ENCODE results near the gene RCBTB1.
"Not testable (repeated sequence)": the region's sequence is repeated elsewhere in the genome, so short reads cannot be mapped to it uniquely, and the experiment has no call there.

Gene RCBTB1

DNA sequence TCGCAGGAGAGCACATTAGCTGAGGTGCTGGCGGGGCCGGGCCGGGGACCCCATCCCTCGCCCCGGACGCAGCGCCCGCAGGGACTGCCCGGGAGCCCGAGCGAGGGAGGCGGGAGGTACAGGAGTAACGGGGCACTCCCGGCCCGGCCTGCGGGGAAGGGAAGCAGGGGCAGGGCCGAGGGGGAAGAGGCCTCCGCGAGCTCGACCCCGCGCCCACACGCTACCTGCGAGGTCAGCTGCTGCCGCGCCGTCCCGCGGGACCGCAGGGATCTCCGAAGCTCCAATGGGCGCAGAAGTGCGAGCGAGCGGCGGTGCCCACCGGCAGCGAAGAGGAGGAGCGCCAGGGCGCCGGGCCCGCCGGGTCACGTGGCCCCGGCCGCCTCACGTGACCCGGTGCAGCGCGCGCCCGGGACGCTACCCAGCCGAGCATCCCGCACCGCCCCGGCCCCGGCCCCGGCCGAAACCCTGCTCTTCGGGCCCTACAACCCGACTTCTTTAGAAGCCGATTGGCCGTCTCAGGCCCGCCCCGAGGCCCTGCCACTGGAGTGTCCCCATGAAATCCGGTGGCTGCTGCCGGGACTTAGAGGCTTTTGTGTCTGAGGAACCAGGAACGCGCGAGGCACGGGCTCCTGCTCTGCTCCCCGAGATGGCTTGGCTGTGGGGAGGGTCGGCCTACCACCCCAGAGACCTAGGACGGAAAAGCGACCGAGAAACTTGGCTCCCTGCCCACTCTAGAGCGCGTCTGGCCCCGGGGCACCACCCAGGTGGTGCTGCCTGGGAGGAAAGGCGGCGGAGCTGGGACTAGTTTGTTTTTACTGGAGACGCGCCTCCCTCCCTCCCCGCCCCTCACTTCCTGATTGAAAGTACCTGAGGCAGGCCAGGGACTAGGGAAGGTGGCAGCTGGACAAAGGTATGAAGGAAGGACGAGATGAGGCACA, at the start of gene RCBTB1:
TSS of gene RCBTB1 (minus strand) at position 339 of the 938 bp plus-strand sequence. CDS start 18,279 bp downstream, outside the sequence.
- peak; percentile 67 for DNase-seq

- no peak for DNase-seq
Measured at GRCh38 chr13:49633710-49634109, 48.4 kb upstream of the RCBTB1 start.

DNA sequence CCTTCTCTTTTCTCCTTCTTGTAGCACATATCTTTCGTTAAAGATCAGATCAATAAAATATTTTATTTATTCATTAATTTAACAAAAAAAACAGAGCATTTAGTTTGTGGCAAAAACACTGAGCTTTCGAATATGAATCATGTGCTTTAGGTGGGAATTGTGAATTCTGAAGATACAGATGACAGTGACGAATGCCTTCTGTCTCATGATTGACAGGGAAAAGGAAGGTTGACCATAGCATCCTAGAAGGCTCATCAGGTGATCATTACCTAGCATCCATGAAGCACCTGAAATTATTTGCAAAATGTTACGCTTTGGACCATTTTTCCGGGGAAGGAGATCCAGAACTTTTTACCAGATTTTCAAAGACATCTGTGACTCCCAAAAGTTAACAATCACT, 46.8 kb upstream of the RCBTB1 start:
- DNase-seq = no peak

DNA sequence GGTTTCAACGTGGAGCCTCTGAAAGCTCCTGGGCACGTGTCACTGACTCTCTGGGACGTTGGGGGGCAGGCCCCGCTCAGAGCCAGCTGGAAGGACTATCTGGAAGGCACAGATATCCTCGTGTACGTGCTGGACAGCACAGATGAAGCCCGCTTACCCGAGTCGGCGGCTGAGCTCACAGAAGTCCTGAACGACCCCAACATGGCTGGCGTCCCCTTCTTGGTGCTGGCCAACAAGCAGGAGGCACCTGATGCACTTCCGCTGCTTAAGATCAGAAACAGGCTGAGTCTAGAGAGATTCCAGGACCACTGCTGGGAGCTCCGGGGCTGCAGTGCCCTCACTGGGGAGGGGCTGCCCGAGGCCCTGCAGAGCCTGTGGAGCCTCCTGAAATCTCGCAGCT, 45.2 kb upstream of the RCBTB1 start:
- DNase-seq = no peak

DNA sequence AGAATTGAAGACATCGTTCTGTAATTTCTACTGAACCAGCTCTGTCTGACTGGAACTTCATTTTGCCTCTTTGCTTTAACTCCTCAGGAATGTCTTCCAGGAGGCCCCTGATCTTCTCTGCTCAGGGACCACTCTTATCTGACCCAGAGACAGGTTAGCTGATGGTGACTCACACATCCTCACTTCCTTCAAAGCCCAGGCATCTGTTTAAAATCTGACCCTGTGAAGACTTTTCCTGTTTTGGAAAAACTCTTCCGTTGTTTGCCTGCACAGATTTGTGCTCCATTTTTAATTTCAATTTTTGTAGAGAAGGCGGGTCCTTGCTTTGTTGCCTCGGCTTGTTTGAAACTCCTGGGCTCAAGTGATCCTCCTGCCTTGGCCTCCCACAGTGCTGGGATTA, 44.6 kb upstream of the RCBTB1 start:
- DNase-seq = no peak

GRCh38 chr13:49629196-49629938, 44.0 kb upstream of the RCBTB1 start:
- DNase-seq = no peak

GRCh38 chr13:49627831-49628652, 42.7 kb upstream of the RCBTB1 start, which contains the start of gene ARL11:
ARL11 (plus strand) TSS chr13:49628507; CDS start chr13:49630448, 1,941 bp downstream.
- peak; percentile 50 for DNase-seq

DNA sequence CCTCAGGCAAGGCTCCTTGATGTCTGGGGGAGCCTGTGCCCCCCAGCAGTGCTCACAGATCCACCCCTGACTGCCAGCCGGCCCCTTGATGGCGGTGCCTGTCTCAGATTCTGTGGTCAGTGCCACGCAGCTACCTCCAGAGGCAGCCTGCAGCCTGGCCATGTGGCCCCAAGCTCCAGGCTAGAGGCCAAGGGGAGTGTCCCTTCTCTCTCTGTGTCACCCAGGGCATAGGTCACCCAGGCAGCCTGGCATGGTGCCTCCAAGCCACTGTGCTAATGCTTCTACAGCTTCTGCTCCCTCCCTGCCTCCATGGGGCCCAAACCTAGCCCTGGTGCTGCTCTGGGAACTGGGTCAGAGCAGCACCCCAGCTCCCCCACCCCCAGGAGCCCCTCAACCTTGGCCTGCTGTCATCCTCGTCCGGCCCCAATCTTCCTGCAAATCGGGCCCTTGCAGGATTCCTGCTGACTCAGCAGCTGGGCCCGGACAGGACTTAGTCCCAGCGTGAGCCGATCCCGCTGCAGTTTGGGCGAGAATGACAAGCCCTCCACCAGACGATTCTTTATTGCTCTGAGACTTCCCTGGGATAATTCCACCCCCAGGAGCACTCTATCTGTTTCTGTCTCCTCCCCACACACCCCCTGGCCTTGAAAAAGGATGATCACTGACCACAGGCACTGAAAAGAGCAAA, 40.2 kb upstream of the RCBTB1 start:
- no peak for DNase-seq

- DNase-seq = no peak
Measured at GRCh38 chr13:49624229-49624628, 38.9 kb upstream of the RCBTB1 start.

DNA sequence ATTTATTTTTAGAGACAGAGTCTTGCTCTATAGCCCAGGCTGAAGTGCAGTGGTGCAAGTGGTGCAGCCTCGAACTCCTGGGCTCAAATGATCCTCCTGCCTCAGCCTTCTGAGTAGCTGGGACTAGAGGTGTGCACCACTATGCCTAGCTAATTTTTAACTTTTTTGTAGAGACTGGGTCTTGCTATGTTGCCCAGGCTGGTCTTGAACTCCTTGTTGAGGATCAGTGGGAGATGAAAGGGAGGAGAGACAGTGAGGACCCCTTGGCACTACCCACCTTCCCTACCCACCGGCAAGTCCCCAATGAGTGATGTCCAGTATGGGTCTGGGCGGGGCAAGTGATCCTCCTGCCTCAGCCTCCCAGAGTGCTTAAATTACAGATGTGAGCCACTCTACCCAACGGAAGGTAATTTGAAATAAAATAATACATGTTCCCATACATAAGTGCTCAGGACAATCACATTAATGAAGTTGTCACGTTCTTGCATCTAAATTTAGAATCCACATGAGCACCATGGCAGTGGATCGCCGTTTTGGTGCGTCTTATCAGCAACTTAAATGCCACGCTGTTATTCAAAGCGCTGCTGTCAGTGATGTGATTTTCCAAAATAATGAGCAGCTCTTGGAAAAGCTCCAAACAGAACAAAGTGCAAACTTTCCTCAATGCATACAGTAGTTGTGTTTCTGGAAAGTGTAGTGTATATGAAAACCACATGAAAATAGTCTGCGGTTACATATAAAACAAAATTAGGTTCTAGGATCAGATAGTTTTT, 37.0 kb upstream of the RCBTB1 start:
- no peak for DNase-seq

DNA sequence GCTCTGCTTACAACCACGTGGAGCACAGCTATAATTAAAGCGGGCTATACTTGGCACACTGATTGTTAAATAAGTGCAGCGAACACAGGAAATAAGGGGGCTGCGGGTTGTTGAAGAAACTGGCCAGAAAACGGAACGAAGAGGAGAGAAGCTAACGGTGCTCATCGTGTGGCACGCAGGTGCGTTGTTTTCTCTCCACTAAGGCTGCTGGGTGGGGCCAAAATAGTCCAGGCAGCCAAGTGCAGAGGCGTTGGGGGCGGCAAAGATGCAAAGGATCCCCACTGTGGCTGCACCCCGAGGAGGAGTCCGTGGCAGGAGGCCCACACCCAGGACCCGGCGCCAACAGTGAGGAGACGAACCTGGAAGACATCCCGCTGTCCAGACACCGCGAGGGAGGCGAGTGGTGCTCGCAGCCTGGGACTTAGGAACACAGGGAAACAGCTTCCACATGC, 34.8 kb upstream of the RCBTB1 start:
- no peak for DNase-seq

GRCh38 chr13:49616676-49617065, 31.3 kb upstream of the RCBTB1 start:
- DNase-seq = no peak

DNA sequence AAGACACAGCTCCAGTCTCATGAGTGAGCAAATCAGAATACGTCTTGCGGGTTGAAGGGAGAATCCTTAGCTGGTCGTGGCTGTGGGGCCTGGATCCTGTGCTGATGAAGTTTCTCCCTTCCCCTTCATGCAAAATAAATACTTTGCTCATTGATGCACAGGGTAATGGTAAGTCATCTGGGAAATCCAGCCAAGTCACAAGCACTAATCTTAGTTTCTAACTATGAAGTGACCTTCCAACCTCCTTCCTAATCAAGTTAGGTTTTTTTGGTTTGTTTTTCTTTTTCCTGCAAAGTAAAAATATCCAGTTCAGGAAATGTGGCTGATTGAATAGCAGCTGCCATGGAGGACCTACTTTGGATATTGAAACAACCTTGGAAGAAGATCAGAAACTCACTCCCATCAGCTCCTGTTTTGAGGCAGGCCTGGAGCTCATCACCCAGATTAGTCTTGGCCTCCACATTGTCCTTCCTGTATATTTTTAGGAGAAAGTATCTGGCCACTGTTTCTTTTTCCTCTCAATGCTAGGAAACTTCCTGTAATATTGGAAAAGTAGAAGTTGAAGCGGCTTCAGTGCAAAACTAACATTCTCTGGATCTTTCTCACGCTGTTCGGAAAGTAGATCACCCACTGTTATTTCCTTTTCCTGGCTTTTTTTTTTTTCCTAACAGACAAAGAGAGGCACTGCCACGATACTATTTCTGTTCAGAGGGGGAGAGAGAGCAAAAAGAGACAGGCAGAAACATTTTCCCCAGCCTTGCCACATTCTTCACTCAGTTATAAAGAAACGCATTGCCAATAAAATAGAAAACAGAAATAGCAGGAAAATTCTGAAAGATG, 30.7 kb upstream of the RCBTB1 start:
- no peak for DNase-seq

- DNase-seq = not testable (repeated sequence)
Measured at GRCh38 chr13:49612042-49612441, 26.7 kb upstream of the RCBTB1 start.

DNA sequence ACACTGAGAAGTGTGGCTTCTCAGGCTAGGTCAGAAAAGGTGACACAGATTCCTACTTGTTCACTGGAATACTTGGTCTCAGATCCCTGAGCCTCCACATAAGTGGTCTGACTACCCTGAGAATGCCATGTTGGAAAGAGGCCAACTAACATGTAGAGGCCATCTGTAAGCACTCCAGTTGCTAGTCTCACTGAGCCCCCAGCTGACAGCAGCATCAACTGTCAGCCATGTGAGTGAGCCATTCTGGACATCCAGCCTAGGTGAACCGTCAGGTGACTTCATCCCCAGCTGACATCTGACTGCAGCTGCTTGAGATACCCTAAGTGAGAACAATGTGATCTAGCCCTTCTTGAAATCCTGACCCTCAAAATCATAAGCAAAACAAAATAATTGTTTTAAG, 24.8 kb upstream of the RCBTB1 start:
- DNase-seq = no peak

DNA sequence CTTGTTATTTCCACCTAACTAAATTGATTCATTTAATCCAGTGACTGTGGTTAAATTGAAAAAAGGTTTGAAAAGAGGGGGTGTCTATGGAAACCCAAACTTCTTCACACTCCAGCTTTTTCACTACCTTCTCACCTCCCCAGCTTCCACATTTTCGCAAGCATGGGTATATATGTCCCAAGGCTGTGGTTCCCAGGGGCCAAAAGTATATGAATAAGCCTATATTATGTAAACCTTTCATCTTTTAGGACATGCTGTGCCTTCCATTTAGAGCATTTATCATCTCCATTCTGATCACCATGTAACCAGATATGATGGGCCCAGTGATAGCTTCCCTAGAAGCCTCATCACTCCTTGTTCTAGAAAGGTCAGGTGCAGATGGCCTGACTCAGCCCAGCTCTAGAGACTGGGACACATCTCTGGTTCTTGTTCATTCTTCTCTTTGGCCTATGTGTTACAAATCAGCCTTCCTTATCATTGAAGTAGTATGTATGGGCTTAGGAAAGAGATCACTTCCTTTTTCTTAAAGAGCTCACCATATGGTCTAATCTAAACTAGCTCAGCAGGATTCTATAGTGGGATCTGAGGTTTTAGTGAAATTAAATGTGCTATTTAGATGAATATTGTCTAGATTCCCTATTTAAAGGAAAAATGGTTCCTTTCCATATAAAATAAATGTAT, 23.4 kb upstream of the RCBTB1 start:
- no peak for DNase-seq

DNA sequence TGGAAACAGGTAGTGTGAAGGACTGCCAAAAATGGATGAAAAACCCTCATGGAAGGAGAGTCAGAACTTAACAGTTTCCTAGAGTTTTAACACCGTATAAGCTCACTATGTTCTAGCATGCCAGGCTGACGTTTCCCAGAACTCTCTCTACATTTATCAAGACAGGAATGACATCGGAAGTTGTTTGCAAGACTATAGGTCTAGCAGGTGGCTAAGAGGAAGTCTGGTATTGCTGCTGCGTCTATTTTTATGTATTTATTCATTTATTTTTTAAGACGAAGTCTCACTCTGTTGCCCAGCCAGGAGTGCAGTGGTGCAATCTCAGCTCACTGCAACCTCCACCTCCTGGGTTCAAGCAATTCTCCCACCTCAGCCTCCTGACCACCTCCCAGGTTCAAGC, 22.4 kb upstream of the RCBTB1 start:
- no peak for DNase-seq

DNA sequence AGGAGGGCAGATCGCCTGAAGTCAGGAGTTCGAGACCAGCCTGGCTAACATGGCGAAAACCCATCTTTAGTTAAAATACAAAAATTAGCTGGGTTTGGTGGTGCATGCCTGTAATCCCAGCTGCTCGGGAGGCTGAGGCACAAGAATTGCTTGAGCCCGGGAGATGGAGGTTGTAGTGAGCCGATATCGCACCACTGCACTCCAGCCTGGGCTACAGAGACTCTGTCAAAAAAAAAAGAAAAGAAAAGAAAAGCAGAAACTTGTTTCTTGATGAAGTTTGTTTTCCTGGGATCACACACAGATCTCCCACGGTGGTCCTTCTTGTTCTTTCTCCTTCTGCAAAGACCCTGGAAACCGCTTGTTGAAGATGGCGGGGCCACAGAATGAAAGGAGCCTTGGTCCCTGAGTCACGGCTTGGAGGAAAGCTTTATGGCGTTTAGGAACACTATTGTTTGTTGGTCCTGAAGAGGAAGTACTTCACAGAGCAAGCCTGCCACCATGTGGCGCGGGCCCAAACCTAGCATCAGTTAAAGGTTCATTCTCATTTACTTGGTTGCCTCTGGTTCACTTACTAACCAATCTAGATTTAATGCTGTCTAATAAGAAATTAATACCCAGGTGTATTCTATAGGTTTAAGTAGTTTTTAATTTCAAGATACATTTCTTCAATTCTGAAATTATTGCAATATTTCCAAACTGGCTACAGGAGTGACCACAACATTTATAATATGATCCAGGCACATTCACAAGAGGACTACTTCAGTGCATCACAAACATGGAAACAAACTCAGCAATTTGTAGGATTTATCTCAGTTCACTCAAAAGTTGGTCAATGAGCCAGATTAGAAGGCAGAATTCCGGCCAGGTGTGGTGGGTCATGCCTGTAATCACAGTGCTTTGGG, 21.6 kb upstream of the RCBTB1 start:
- peak; percentile 75 for DNase-seq

- no peak for DNase-seq
Measured at GRCh38 chr13:49604570-49604969, 19.2 kb upstream of the RCBTB1 start.
